22Rv1 (cell line): ENCODE measurements around the gene UNC5B.

ENCODE experiments used
- CTCF ChIP-seq: fragments of 450-650 bp; IDR thresholded peaks from 2 replicates; pipeline ENCODE4 v1.5.1; 2017; ENCODE audit warnings: mild to moderate bottlenecking
- ZFX ChIP-seq: fragments of 450-650 bp; IDR thresholded peaks from 2 replicates; pipeline ENCODE4 v1.6.1; 2017; ENCODE audit warnings: antibody characterized with exemption, borderline replicate concordance

- TF ChIP-seq CTCF (no peak), ZFX (no peak)
Measured at GRCh38 chr10:71236822-71237682, 24.7 kb downstream of the UNC5B start.
